C4-2B (cell line): ENCODE measurements around the gene NEMF.

Source experiments
- CTCF ChIP-seq: fragments of 450-650 bp; conservative IDR thresholded peaks from 2 replicates; pipeline ENCODE4 v1.5.1; 2017; ENCODE audit warnings: mild to moderate bottlenecking
- ZFX ChIP-seq: fragments of 450-650 bp; IDR thresholded peaks from 2 replicates; pipeline ENCODE4 v1.6.1; 2017

DNA sequence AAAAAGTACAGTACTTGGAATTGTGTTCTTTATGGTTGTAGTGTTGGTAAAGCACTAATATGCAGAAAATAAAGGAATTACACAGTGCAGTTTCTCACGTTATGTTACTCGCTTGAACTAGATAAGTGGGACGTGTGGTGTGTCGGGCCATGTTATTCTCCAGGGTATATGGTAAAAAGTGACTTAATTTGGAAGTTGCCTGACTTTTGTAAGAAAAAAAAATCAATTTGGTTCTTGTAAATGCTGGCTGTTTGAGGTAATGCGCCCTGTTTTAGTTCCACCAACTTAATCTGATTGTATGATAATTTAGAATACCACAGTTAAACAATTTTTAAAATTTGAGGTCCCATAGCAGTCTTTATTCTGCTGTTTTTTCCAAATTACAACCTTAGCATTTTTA, 44.4 kb upstream of the NEMF start:
- TF ChIP-seq CTCF: no peak; the same call in 1 of the 2 replicates
- no peak for TF ChIP-seq ZFX
